ENCODE data around the gene NDUFS7. TPM values are rescaled to one million over a fixed set of nuclear protein-coding genes. Genes with fewer than 3 reads are reported as not detected.

The NDUFS7 gene
- total RNA-seq, 1 donor from 2014 or later, result 15.4 TPM

DNA sequence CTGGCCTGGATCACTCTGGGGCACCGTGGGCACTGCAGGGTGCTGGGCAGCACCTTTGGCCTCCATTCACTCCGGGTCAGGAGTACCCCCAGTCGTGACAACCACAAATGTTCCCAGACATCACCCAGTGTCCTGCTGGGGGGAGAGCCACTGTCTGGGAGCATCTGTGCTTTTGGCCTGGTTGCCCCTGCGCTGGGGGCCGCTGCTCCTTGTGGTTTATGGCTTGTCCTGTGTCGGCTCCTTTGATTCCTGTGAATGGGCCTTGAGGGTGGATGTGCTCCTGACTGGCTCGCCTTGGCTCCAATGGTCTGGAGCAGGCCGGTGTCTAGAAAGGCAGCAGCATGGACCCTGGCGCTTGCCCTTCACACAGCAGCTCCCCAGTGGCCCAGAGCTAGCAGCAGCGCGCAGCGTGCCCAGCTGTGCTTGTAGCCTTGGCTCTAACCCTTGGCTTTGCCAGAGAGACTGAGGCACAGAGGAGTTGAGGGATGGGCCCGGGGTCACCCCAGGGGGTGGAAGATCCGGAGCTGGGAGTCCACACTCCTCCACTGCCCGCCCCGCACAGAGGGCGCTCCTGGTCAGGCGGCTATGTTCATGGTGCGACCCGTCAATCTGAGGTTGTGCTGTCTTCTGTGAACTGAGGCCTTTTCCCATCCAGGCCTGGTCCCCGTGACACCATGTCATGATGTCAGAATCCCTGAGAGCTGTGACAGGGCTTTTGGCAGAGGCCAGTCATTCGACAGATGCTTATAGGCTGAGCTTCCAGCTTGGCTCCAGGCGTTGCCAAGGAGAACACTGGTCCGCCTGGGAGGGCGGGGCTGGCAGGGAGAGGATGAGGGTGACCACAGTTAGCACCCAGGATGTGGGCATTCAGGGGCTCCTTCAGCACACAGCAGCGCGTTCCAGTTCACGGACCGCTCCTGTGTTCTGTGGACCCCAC is 27.8 kb downstream of the NDUFS7 start:
- peak overlapping the region; percentile 11 for H3K9ac ChIP-seq

DNA sequence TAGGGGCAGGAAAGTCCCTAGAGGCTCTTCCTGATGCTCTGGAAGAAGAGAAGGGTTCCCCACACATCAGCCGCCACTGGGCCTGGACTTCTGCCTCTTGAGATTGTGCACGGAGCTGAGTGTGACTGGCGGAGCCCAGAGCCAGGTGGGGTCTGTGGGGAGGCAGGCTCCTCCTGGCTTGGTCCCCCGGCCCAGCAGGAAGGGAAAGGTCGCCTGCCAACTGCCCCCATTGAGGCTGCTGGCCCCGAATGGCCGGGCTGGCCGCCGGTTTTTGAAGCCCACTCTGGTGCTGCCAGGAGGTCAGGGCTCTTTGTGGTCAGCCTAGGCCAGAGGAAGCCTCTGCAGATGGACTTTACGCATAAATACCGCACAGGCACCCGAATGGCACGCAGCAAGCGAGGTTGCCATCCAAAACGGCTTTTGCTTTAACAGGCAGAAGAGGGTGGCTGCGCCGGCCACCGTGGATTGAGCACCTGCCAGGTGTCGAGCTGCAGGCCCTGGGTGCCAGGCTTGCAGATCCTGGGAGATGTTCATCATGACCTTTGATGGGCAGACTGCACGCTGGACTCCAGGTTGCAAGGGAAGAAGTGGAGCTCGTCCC is 28.7 kb downstream of the NDUFS7 start:
- Histone ChIP-seq H3K4me3 (no peak overlapping the region), H3K9me3 (ENCODE audit: low read depth) (no peaks in the 10 kb centered on the region), H3K27me3 (no peaks in the 10 kb centered on the region), H3K4me2 (no peak overlapping the region), H3K36me3 (no peaks in the 10 kb centered on the region), H3F3A (ENCODE audit: low read depth) (peaks cover 24% of the 10 kb centered on the region), H3K79me2 (ENCODE audit: low read depth) (peaks cover 99% of the 10 kb centered on the region), H3K4me1 (peaks cover 23% of the 10 kb centered on the region), H2AFZ (replicated peaks) (no peak overlapping the region), H3K9ac (no peak overlapping the region), H3K27ac (no peak overlapping the region), H4K20me1 (ENCODE audit: low read depth) (peaks cover 96% of the 10 kb centered on the region)
- DNase-seq (ENCODE audit: low spot score), result no peak
- no peak overlapping the region for H3K27ac Mint-ChIP-seq
- no peaks in the 10 kb centered on the region for H3K9me3 Mint-ChIP-seq
- no peak overlapping the region for H3K4me3 Mint-ChIP-seq
- peaks cover 52% of the 10 kb centered on the region for H3K4me1 Mint-ChIP-seq
- peaks cover 12% of the 10 kb centered on the region for H3K36me3 Mint-ChIP-seq
- TF ChIP-seq EZH2 (IDR thresholded peaks at IDR 0.05), result no peak
- TF ChIP-seq, protein P1, sequence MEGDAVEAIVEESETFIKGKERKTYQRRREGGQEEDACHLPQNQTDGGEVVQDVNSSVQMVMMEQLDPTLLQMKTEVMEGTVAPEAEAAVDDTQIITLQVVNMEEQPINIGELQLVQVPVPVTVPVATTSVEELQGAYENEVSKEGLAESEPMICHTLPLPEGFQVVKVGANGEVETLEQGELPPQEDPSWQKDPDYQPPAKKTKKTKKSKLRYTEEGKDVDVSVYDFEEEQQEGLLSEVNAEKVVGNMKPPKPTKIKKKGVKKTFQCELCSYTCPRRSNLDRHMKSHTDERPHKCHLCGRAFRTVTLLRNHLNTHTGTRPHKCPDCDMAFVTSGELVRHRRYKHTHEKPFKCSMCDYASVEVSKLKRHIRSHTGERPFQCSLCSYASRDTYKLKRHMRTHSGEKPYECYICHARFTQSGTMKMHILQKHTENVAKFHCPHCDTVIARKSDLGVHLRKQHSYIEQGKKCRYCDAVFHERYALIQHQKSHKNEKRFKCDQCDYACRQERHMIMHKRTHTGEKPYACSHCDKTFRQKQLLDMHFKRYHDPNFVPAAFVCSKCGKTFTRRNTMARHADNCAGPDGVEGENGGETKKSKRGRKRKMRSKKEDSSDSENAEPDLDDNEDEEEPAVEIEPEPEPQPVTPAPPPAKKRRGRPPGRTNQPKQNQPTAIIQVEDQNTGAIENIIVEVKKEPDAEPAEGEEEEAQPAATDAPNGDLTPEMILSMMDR (IDR thresholded peaks at IDR 0.05), result no peak
- TF ChIP-seq EZH2phosphoT487 (IDR thresholded peaks at IDR 0.05), result no peak
- peaks cover 2% of the 10 kb centered on the region for H3K27me3 Mint-ChIP-seq (ENCODE audit: insufficient read depth, low read depth)

More for the DNA sequence above, 27.8 kb downstream of the NDUFS7 start:
- Histone ChIP-seq H3K4me2 (no peak overlapping the region), H3K4me1 (peaks cover 23% of the 10 kb centered on the region), H4K20me1 (ENCODE audit: low read depth) (peaks cover 87% of the 10 kb centered on the region), H2AFZ (replicated peaks) (no peak overlapping the region), H3F3A (ENCODE audit: low read depth) (peaks cover 28% of the 10 kb centered on the region), H3K27ac (no peak overlapping the region), H3K9me3 (ENCODE audit: low read depth) (no peaks in the 10 kb centered on the region), H3K4me3 (no peak overlapping the region), H3K79me2 (ENCODE audit: low read depth) (peaks cover 90% of the 10 kb centered on the region), H3K27me3 (no peaks in the 10 kb centered on the region), H3K36me3 (no peaks in the 10 kb centered on the region)
- Mint-ChIP-seq H3K9me3 (no peaks in the 10 kb centered on the region), H3K4me1 (peaks cover 47% of the 10 kb centered on the region), H3K4me3 (peak overlapping the region; percentile 97), H3K27me3 (ENCODE audit: insufficient read depth, low read depth) (peaks cover 2% of the 10 kb centered on the region), H3K27ac (no peak overlapping the region), H3K36me3 (peaks cover 9% of the 10 kb centered on the region)
- TF ChIP-seq, protein P1 (IDR thresholded peaks at IDR 0.05), result no peak
- DNase-seq (ENCODE audit: low spot score), result no peak

DNA sequence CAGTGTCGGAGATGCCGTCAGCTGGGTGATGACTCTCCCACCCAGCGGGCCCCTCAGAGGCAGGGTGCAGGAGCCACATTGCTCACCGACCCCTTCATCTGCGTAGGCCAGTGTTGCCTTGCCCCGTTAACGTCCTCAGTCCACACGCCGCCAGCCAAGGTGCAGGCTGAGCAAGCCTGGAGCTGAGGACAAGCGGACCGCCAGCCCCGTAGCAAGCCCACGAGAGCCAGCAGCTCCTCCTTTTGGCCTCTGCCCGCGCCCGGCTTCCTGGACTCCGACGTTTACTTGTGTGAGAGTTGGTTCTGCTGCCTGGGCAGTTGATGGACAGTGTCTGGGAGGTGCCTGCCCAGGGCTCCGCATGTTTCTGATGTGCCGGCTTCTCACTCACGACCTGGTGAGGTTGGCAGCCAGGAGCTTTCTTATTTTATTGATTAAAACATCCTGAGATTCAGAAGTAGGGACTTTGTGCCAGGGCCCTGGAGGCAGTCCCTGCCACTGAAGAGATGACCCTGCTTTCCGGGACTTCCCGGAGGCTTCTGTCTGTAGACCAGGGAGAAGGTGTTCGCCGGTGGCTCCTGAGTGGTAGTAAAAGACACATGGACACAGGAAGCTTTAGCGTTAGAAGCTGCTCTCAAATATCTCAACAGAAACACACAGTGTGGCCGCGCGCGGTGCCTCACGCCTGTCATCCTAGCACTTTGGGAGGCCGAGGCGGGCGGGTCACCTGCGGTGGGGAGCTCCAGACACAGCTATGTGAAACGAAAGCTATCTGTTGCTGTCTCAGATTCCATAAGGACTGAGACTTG is 29.5 kb downstream of the NDUFS7 start:
- Mint-ChIP-seq H3K36me3 (peaks cover 17% of the 10 kb centered on the region), H3K4me3 (no peak overlapping the region), H3K27ac (no peak overlapping the region), H3K27me3 (ENCODE audit: insufficient read depth, low read depth) (peaks cover 2% of the 10 kb centered on the region), H3K9me3 (no peaks in the 10 kb centered on the region), H3K4me1 (peaks cover 55% of the 10 kb centered on the region)
- DNase-seq (ENCODE audit: low spot score), result no peak
- peak overlapping the region; percentile 14 for H3K27ac ChIP-seq
- no peak overlapping the region for H3K4me2 ChIP-seq
- H3K4me1 ChIP-seq, result peaks cover 23% of the 10 kb centered on the region
- H3K27me3 ChIP-seq, result no peaks in the 10 kb centered on the region
- H4K20me1 ChIP-seq (ENCODE audit: low read depth), result peaks cover 100% of the 10 kb centered on the region
- no peak overlapping the region for H3K4me3 ChIP-seq
- no peak overlapping the region for H2AFZ ChIP-seq (replicated peaks)
- H3K79me2 ChIP-seq (ENCODE audit: low read depth), result peaks cover 100% of the 10 kb centered on the region
- no peaks in the 10 kb centered on the region for H3K36me3 ChIP-seq
- H3K9ac ChIP-seq, result no peak overlapping the region
- H3F3A ChIP-seq (ENCODE audit: low read depth), result peaks cover 24% of the 10 kb centered on the region
- TF ChIP-seq, protein P1 (IDR thresholded peaks at IDR 0.05), result no peak
- TF ChIP-seq EZH2phosphoT487 (IDR thresholded peaks at IDR 0.05) (no peak), EZH2 (IDR thresholded peaks at IDR 0.05) (no peak)
- H3K9me3 ChIP-seq (ENCODE audit: low read depth), result no peaks in the 10 kb centered on the region

All from neural progenitor cell (in vitro differentiated cells).